Measurements from ENCODE around the gene KCNN4.

DNA sequence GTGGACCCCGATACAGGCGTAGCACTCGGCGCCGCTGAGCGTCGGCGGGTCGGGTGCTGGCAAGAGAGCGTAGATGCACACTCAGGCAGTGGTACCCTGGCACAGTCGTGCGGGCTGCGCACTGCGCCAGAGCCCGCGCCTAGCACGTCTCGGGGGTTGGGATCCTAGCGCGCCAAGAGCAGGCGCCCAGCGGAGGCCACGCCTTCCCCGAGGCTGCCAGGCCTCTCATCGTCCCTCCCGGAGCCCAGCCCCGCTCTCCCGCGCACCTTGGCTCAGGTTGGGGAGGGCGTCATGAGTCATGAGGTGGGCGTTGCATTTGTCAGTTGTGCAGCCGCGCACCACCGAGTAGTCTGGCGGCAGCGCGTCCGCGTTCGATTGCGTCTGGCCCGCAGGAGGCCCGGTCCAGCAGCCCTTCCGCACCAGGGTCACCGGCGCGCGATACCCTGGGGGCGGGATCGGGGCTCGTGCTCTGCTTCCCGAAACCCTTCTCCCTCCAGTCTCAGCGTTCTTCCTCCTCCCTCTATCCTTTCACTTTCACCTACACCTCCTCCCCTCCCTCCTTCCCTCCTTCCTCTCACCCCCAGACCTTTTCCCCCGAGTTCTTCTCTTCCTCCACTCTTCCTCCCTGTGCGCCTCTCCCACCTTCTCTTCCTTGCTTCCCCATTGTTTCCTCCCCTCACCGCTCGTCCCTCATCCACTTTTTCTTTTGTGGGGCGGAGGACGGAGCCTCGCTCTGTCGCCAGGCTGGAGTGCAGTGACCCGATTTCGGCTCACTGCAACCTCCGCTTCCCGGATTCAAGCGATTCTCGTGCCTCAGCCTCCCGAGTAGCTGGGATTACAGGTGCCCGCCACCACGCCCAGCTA lies 18.0 kb upstream of the KCNN4 start:
- TF ChIP-seq, protein P1, sequence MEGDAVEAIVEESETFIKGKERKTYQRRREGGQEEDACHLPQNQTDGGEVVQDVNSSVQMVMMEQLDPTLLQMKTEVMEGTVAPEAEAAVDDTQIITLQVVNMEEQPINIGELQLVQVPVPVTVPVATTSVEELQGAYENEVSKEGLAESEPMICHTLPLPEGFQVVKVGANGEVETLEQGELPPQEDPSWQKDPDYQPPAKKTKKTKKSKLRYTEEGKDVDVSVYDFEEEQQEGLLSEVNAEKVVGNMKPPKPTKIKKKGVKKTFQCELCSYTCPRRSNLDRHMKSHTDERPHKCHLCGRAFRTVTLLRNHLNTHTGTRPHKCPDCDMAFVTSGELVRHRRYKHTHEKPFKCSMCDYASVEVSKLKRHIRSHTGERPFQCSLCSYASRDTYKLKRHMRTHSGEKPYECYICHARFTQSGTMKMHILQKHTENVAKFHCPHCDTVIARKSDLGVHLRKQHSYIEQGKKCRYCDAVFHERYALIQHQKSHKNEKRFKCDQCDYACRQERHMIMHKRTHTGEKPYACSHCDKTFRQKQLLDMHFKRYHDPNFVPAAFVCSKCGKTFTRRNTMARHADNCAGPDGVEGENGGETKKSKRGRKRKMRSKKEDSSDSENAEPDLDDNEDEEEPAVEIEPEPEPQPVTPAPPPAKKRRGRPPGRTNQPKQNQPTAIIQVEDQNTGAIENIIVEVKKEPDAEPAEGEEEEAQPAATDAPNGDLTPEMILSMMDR (conservative IDR thresholded peaks at IDR 0.05 in 1 of 2, IDR thresholded peaks at IDR 0.05 in 1 of 2; ENCODE audit: extremely low read depth in 1 of 2, insufficient read depth in 1 of 2, low read depth in 1 of 2, low read length in 2 of 2) = no peak
- no peak for TF ChIP-seq EZH2 (IDR thresholded peaks at IDR 0.05; ENCODE audit: borderline replicate concordance, low read length)

Measured in mammary epithelial cell (primary cell).